Neuron (in vitro differentiated cells): ENCODE measurements around the gene XAF1.
"Not testable (repeated sequence)": the region's sequence is repeated elsewhere in the genome, so short reads cannot be mapped to it uniquely, and the experiment has no call there.

Source experiments
- H2AFZ ChIP-seq: one replicate; pipeline ENCODE4 v1.6.1; 2013; ENCODE audit warnings: low read depth, mild to moderate bottlenecking, inconsistent platforms, low read length, moderate library complexity
- H3K27me3 ChIP-seq: one replicate; pipeline ENCODE4 v1.6.1; 2013; ENCODE audit warnings: low read length; ENCODE audit not compliant: insufficient read depth
- H3K36me3 ChIP-seq: one replicate; pipeline ENCODE4 v1.6.1; 2013; ENCODE audit warnings: low read length; ENCODE audit not compliant: insufficient read depth
- H3K4me1 ChIP-seq: one replicate; pipeline ENCODE4 v1.6.1; 2013; ENCODE audit warnings: low read length; ENCODE audit not compliant: insufficient read depth
- H3K4me3 ChIP-seq: 2 replicates; pipeline ENCODE4 v1.5.1; 2013; ENCODE audit warnings: mild to moderate bottlenecking, low read length, moderate library complexity
- H3K9me3 ChIP-seq: one replicate; pipeline ENCODE4 v1.6.1; 2013; ENCODE audit warnings: low read length

XAF1 gene

GRCh38 chr17:6796017-6796886, 40.4 kb downstream of the XAF1 start:
- H3K4me3 ChIP-seq, result no peak overlapping the region
- H2AFZ ChIP-seq, result no peak overlapping the region
- no peaks in the 10 kb centered on the region for H3K4me1 ChIP-seq
- no peaks in the 10 kb centered on the region for H3K36me3 ChIP-seq
- H3K9me3 ChIP-seq, result no peaks in the 10 kb centered on the region
- no peaks in the 10 kb centered on the region for H3K27me3 ChIP-seq

GRCh38 chr17:6796887-6797490, 41.1 kb downstream of the XAF1 start:
- Histone ChIP-seq H2AFZ (no peak overlapping the region), H3K4me3 (no peak overlapping the region), H3K4me1 (no peaks in the 10 kb centered on the region), H3K9me3 (no peaks in the 10 kb centered on the region), H3K36me3 (no peaks in the 10 kb centered on the region), H3K27me3 (no peaks in the 10 kb centered on the region)

GRCh38 chr17:6797718-6798351, 42.0 kb downstream of the XAF1 start:
- no peak overlapping the region for H3K4me3 ChIP-seq
- no peaks in the 10 kb centered on the region for H3K4me1 ChIP-seq
- no peaks in the 10 kb centered on the region for H3K36me3 ChIP-seq
- no peak overlapping the region for H2AFZ ChIP-seq
- no peaks in the 10 kb centered on the region for H3K9me3 ChIP-seq
- no peaks in the 10 kb centered on the region for H3K27me3 ChIP-seq

GRCh38 chr17:6799738-6800137, 43.9 kb downstream of the XAF1 start:
- H3K9me3 ChIP-seq, result no peaks in the 10 kb centered on the region
- H3K27me3 ChIP-seq, result no peaks in the 10 kb centered on the region
- H3K4me3 ChIP-seq, result no peak overlapping the region
- no peaks in the 10 kb centered on the region for H3K4me1 ChIP-seq
- no peaks in the 10 kb centered on the region for H3K36me3 ChIP-seq
- H2AFZ ChIP-seq, result no peak overlapping the region

GRCh38 chr17:6800422-6801027, 44.7 kb downstream of the XAF1 start:
- Histone ChIP-seq H3K9me3 (no peaks in the 10 kb centered on the region), H3K36me3 (no peaks in the 10 kb centered on the region), H3K4me1 (no peaks in the 10 kb centered on the region)

GRCh38 chr17:6811510-6811909, 55.7 kb downstream of the XAF1 start:
- Histone ChIP-seq H3K4me3 (no peak overlapping the region), H2AFZ (no peak overlapping the region), H3K9me3 (peaks cover 6% of the 10 kb centered on the region), H3K4me1 (no peaks in the 10 kb centered on the region), H3K27me3 (no peaks in the 10 kb centered on the region), H3K36me3 (no peaks in the 10 kb centered on the region)

More at GRCh38 chr17:6800422-6801027, 44.7 kb downstream of the XAF1 start:
- H3K4me3 ChIP-seq, result no peak overlapping the region
- H2AFZ ChIP-seq, result no peak overlapping the region
- no peaks in the 10 kb centered on the region for H3K27me3 ChIP-seq

- H3K4me3 ChIP-seq, result no peak overlapping the region
- H3K4me1 ChIP-seq, result no peaks in the 10 kb centered on the region
- H2AFZ ChIP-seq, result no peak overlapping the region
- H3K9me3 ChIP-seq, result peaks cover 6% of the 10 kb centered on the region
- no peaks in the 10 kb centered on the region for H3K27me3 ChIP-seq
- no peaks in the 10 kb centered on the region for H3K36me3 ChIP-seq
Measured at GRCh38 chr17:6812295-6812694, 56.4 kb downstream of the XAF1 start.

GRCh38 chr17:6815775-6816174, 59.9 kb downstream of the XAF1 start:
- no peak overlapping the region for H3K4me3 ChIP-seq

GRCh38 chr17:6816368-6816767, 60.5 kb downstream of the XAF1 start:
- H3K9me3 ChIP-seq, H3K36me3 ChIP-seq, H3K4me3 ChIP-seq, H3K4me1 ChIP-seq, H3K27me3 ChIP-seq, H2AFZ ChIP-seq: not testable (repeated sequence)

More at GRCh38 chr17:6815775-6816174, 59.9 kb downstream of the XAF1 start:
- Histone ChIP-seq H3K36me3 (no peaks in the 10 kb centered on the region), H3K4me1 (no peaks in the 10 kb centered on the region), H3K9me3 (peaks cover 2% of the 10 kb centered on the region), H2AFZ (no peak overlapping the region), H3K27me3 (no peaks in the 10 kb centered on the region)

GRCh38 chr17:6818938-6819337, 63.1 kb downstream of the XAF1 start:
- Histone ChIP-seq H3K4me1 (peaks cover 12% of the 10 kb centered on the region), H3K9me3 (peaks cover 3% of the 10 kb centered on the region), H3K27me3 (no peaks in the 10 kb centered on the region), H3K36me3 (no peaks in the 10 kb centered on the region), H3K4me3 (no peak overlapping the region), H2AFZ (no peak overlapping the region)

- H3K36me3 ChIP-seq, result no peaks in the 10 kb centered on the region
Measured at GRCh38 chr17:6823011-6823442, 67.2 kb downstream of the XAF1 start.

More at GRCh38 chr17:6823011-6823442, 67.2 kb downstream of the XAF1 start:
- Histone ChIP-seq H2AFZ (no peak overlapping the region), H3K9me3 (peaks cover 3% of the 10 kb centered on the region), H3K27me3 (no peaks in the 10 kb centered on the region), H3K4me1 (peaks cover 12% of the 10 kb centered on the region), H3K4me3 (no peak overlapping the region)
